A673 (cell line): ENCODE measurements around the gene SP6. TPM values are rescaled to one million over a fixed set of nuclear protein-coding genes. Genes with fewer than 3 reads are reported as not detected.

ENCODE experiments used
- BruUV-seq: library from RNA; stranded (reverse); fragments of 400-500 nt; replicated peaks from 2 replicates; lab custom pipeline; 2021; lab: Mats Ljungman, UMichigan
- CTCF ChIA-PET: fragments of 300-600 bp; sonication (Branson Sonifier 250); formaldehyde crosslinking; loops from one replicate; lab custom pipeline; 2022; ENCODE audit warnings: antibody characterized with exemption; lab: Charles Lee
- POLR2A ChIA-PET: fragments of 300-600 bp; sonication (Branson Sonifier 250); formaldehyde crosslinking; loops from one replicate; lab custom pipeline; 2022; ENCODE audit warnings: antibody characterized with exemption; ENCODE audit not compliant: low non-redundant PET; lab: Charles Lee
- DNase-seq: peaks from one replicate; pipeline ENCODE4 v3.0.0-alpha.2; 2015; ENCODE audit warnings: low spot score
- H3K27ac ChIP-seq: fragments of 200-600 bp; sonication (generic); 2 replicates; pipeline ENCODE4 v1.5.1; 2016; ENCODE audit warnings: mixed run types, low read depth, mild to moderate bottlenecking, mixed read lengths, antibody characterized with exemption, low read length; ENCODE audit not compliant: poor library complexity, severe bottlenecking
- H3K27me3 ChIP-seq: fragments of 200-600 bp; sonication (generic); replicated peaks from 2 replicates; pipeline ENCODE4 v1.6.1; 2017; ENCODE audit warnings: mixed run types, low read depth, mild to moderate bottlenecking, mixed read lengths, antibody characterized with exemption, low read length; ENCODE audit not compliant: insufficient read depth, poor library complexity
- H3K36me3 ChIP-seq: fragments of 200-600 bp; sonication (generic); 2 replicates; pipeline ENCODE4 v1.6.1; 2016; ENCODE audit warnings: mixed run types, mild to moderate bottlenecking, mixed read lengths, antibody characterized with exemption, low read length; ENCODE audit not compliant: insufficient read depth, poor library complexity, severe bottlenecking
- H3K4me1 ChIP-seq: fragments of 200-600 bp; sonication (generic); 2 replicates; pipeline ENCODE4 v1.6.1; 2017; ENCODE audit warnings: mixed run types, mild to moderate bottlenecking, mixed read lengths, antibody characterized with exemption, low read length; ENCODE audit not compliant: insufficient read depth, poor library complexity, severe bottlenecking
- H3K4me3 ChIP-seq: fragments of 200-600 bp; sonication (generic); 2 replicates; pipeline ENCODE4 v1.5.1; 2016; ENCODE audit warnings: low read depth, mixed run types, mild to moderate bottlenecking, mixed read lengths, low read length; ENCODE audit not compliant: poor library complexity, severe bottlenecking
- H3K9me3 ChIP-seq: fragments of 200-600 bp; sonication (generic); 2 replicates; pipeline ENCODE4 v1.6.1; 2016; ENCODE audit warnings: mixed run types, low read depth, mild to moderate bottlenecking, mixed read lengths, antibody characterized with exemption, low read length; ENCODE audit not compliant: poor library complexity, severe bottlenecking
- EZH2 ChIP-seq: fragments of 200-600 bp; sonication (generic); IDR thresholded peaks from 2 replicates; pipeline ENCODE4 v1.6.1; 2017; ENCODE audit warnings: borderline replicate concordance, low read depth, mild to moderate bottlenecking, mixed read lengths, antibody characterized with exemption, low read length; ENCODE audit not compliant: poor library complexity, severe bottlenecking
- intact Hi-C: fragments of 100-400 bp; cut with micrococcal nuclease; formaldehyde crosslinking; loops from one replicate; pipeline ENCODE4 v1.10.0; 2022; ENCODE audit not compliant: unreplicated experiment
- total RNA-seq: library from RNA; stranded (reverse); gene quantifications from 2 replicates; pipeline ENCODE4 v1.2.3, GENCODE V29; 2021
- TF ChIP-seq, protein P1 (sequence below): fragments of 300-800, 200-600 bp; sonication (generic); conservative IDR thresholded peaks from 2 replicates; pipeline ENCODE4 v1.5.1; 2017; ENCODE audit warnings: low read depth, mild to moderate bottlenecking, antibody characterized with exemption, low read length, moderate library complexity, mixed read lengths

The SP6 gene
- total RNA-seq, 1 experiment from 2014 or later: 0.15 TPM

DNA sequence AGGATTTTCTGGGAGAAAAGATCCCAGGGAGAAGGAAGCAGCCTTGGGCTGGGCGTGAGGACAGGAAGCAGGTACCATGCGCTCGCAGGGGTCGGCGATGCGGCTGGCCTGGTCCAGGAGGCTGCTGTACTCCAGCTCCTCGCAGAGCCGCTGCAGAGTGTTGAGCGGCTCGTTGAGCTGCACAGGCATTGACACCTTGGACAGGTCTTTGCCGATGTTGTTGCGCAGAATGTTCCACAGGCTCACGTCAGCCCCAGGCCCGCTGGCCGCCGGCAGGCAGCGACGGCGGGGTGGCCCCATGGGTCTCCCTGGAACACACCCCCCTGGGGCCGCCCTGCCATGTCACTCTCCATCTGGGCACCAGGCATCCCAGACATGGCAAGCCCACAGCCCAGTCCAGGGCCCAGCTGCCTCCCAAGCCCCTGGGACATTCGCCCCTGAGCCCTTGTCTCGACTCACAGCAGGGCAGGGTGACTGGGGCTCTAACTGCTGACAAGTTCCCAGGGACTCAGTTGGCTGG is 37.4 kb downstream of the SP6 start:
- H3K4me1 ChIP-seq: no peaks in the 10 kb centered on the region
- ChIA-PET POLR2A (no interaction called here), CTCF (no interaction called here)
- H3K36me3 ChIP-seq: no peaks in the 10 kb centered on the region
- no peak for DNase-seq
- H3K27me3 ChIP-seq: no peaks in the 10 kb centered on the region
- no TSS peak for BruUV-seq
- H3K4me3 ChIP-seq: no peak overlapping the region
- H3K9me3 ChIP-seq: no peaks in the 10 kb centered on the region
- intact Hi-C loops: no loop called here
- H3K27ac ChIP-seq: no peak overlapping the region
- TF ChIP-seq, protein P1, sequence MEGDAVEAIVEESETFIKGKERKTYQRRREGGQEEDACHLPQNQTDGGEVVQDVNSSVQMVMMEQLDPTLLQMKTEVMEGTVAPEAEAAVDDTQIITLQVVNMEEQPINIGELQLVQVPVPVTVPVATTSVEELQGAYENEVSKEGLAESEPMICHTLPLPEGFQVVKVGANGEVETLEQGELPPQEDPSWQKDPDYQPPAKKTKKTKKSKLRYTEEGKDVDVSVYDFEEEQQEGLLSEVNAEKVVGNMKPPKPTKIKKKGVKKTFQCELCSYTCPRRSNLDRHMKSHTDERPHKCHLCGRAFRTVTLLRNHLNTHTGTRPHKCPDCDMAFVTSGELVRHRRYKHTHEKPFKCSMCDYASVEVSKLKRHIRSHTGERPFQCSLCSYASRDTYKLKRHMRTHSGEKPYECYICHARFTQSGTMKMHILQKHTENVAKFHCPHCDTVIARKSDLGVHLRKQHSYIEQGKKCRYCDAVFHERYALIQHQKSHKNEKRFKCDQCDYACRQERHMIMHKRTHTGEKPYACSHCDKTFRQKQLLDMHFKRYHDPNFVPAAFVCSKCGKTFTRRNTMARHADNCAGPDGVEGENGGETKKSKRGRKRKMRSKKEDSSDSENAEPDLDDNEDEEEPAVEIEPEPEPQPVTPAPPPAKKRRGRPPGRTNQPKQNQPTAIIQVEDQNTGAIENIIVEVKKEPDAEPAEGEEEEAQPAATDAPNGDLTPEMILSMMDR: no peak
- TF ChIP-seq EZH2: no peak

DNA sequence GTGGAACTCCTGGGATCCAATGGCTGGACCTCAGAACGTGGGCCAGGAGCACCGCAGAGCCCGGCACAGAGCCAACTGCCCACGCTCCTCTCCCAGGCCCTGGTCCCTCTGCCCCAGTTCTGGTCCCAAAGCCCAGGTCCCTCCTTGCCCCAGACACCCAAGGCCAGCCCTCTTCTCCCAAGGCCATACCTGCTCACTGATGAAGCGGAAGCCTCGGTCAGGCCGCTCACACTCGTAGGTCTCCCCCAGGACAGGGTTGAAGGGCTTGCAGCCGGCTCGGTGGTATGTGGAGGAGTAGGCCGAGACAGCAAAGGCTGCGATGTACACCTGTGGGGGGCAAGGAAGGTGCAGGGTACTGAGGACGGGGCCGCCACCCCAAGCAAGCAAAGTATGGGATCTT is 37.9 kb downstream of the SP6 start:
- no peaks in the 10 kb centered on the region for H3K9me3 ChIP-seq
- no TSS peak for BruUV-seq
- no peak for TF ChIP-seq EZH2
- TF ChIP-seq, protein P1: no peak
- ChIA-PET CTCF (no interaction called here), POLR2A (no interaction called here)
- no peak overlapping the region for H3K27ac ChIP-seq
- no peaks in the 10 kb centered on the region for H3K4me1 ChIP-seq
- H3K4me3 ChIP-seq: no peak overlapping the region
- H3K27me3 ChIP-seq: no peaks in the 10 kb centered on the region
- intact Hi-C loops: no loop called here
- no peaks in the 10 kb centered on the region for H3K36me3 ChIP-seq
- DNase-seq: no peak

DNA sequence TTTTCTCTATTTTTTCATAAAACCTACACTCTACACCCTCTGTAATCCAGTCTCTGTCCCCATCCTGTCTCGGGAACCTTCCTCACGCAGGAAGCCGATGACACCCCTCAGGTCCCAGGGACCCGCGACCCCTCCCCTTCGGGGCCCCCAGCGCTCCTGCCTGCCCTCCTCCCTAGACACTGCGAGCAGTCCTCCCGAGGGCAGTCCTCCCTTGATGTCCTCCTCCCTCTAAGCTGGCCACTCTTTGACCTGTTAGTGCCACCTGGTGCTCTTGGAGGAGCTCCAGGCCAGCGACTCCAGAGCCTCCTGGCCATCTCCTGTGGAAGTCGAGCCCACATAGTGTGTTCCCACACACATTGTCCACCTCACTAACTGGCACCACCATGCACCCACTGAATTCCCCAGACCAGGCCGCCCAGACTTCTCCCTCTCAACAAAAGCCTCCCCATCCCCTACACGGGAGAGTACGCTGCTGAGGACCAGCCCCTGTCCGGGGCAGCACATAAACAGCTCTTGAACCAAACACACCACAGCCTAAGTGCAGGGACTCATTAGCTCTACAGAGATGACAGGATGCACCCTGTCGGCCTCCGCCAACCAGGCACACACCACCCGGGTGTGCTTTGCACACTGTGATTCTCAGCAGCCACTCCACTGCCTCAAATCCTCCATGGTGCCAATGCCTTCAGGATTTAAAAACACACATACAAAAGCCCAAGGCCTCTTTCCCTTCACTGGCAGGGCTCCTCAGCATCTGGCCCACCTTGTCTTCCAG is 38.6 kb downstream of the SP6 start:
- Histone ChIP-seq H3K4me1 (no peaks in the 10 kb centered on the region), H3K36me3 (no peaks in the 10 kb centered on the region), H3K4me3 (no peak overlapping the region), H3K27ac (no peak overlapping the region), H3K9me3 (no peaks in the 10 kb centered on the region), H3K27me3 (no peaks in the 10 kb centered on the region)
- intact Hi-C loops: no loop called here
- no TSS peak for BruUV-seq
- ChIA-PET POLR2A (no interaction called here), CTCF (no interaction called here)
- no peak for DNase-seq
- no peak for TF ChIP-seq EZH2
- TF ChIP-seq, protein P1: no peak
